H9 (cell line): ENCODE measurements around the gene C1orf226. TPM values are rescaled to one million over a fixed set of nuclear protein-coding genes. Genes with fewer than 3 reads are reported as not detected.

Experiments used
- DNase-seq: peaks from one replicate; pipeline ENCODE4 v3.0.0-alpha.2; 2017
- H2AFZ ChIP-seq: one replicate; pipeline ENCODE4 v1.6.1; 2013; ENCODE audit warnings: mild to moderate bottlenecking, low read length, control low read depth, moderate library complexity
- H2AK5ac ChIP-seq: 2 replicates; pipeline ENCODE4 v1.6.1; 2013; ENCODE audit warnings: low read length, control low read depth, mixed read lengths; ENCODE audit not compliant: insufficient read length
- H2BK120ac ChIP-seq: one replicate; pipeline ENCODE4 v1.6.1; 2013; ENCODE audit warnings: low read depth, mild to moderate bottlenecking, low read length, control low read depth, inconsistent platforms; ENCODE audit not compliant: poor library complexity, severe bottlenecking
- H2BK12ac ChIP-seq: 2 replicates; pipeline ENCODE4 v1.6.1; 2013; ENCODE audit warnings: low read length, control low read depth, mixed read lengths, low read depth; ENCODE audit not compliant: insufficient read length
- H2BK15ac ChIP-seq: 2 replicates; pipeline ENCODE4 v1.6.1; 2013; ENCODE audit warnings: low read depth, low read length, control low read depth
- H2BK20ac ChIP-seq: one replicate; pipeline ENCODE4 v1.6.1; 2013; ENCODE audit warnings: low read depth, mild to moderate bottlenecking, low read length, control low read depth, inconsistent platforms; ENCODE audit not compliant: poor library complexity, severe bottlenecking
- H2BK5ac ChIP-seq: 2 replicates; pipeline ENCODE4 v1.6.1; 2013; ENCODE audit warnings: low read length, control low read depth, mixed read lengths; ENCODE audit not compliant: insufficient read length
- H3K14ac ChIP-seq: 2 replicates; pipeline ENCODE4 v1.6.1; 2013; ENCODE audit warnings: low read length, control low read depth; ENCODE audit not compliant: insufficient read depth
- H3K18ac ChIP-seq: 2 replicates; pipeline ENCODE4 v1.6.1; 2013; ENCODE audit warnings: low read depth, mild to moderate bottlenecking, mixed read lengths, low read length, control low read depth; ENCODE audit not compliant: insufficient read length
- H3K23ac ChIP-seq: 2 replicates; pipeline ENCODE4 v1.6.1; 2013; ENCODE audit warnings: low read length, control low read depth, mixed read lengths, low read depth; ENCODE audit not compliant: insufficient read length
- H3K23me2 ChIP-seq: 2 replicates; pipeline ENCODE4 v1.6.1; 2013; ENCODE audit warnings: low read depth, mild to moderate bottlenecking, mixed read lengths, low read length, control low read depth; ENCODE audit not compliant: insufficient read length, poor library complexity, severe bottlenecking
- H3K27ac ChIP-seq: 2 replicates; pipeline ENCODE4 v1.5.1; 2013; ENCODE audit warnings: low read length, control low read depth, mixed read lengths, low read depth; ENCODE audit not compliant: insufficient read length
- H3K27me3 ChIP-seq: 2 replicates; pipeline ENCODE4 v1.6.1; 2013; ENCODE audit warnings: low read length, control low read depth, inconsistent platforms; ENCODE audit not compliant: insufficient read depth
- H3K4ac ChIP-seq: 2 replicates; pipeline ENCODE4 v1.6.1; 2013; ENCODE audit warnings: low read depth, mild to moderate bottlenecking, control low read depth, inconsistent platforms, low read length, moderate library complexity
- H3K4me1 ChIP-seq: 2 replicates; pipeline ENCODE4 v1.6.1; 2013; ENCODE audit warnings: low read length, control low read depth, inconsistent platforms; ENCODE audit not compliant: insufficient read depth
- H3K4me2 ChIP-seq: 2 replicates; pipeline ENCODE4 v1.6.1; 2013; ENCODE audit warnings: low read length, control low read depth, mixed read lengths; ENCODE audit not compliant: insufficient read length, insufficient read depth
- H3K56ac ChIP-seq: 2 replicates; pipeline ENCODE4 v1.6.1; 2013; ENCODE audit warnings: low read depth, mild to moderate bottlenecking, mixed read lengths, low read length, control low read depth; ENCODE audit not compliant: insufficient read length
- H3K79me1 ChIP-seq: 2 replicates; pipeline ENCODE4 v1.6.1; 2013; ENCODE audit warnings: low read depth, mild to moderate bottlenecking, moderate library complexity, low read length, control low read depth, inconsistent platforms; ENCODE audit not compliant: insufficient read depth, poor library complexity, severe bottlenecking
- H3K79me2 ChIP-seq: 2 replicates; pipeline ENCODE4 v1.6.1; 2013; ENCODE audit warnings: low read length, control low read depth, inconsistent platforms; ENCODE audit not compliant: insufficient read depth
- H3K9ac ChIP-seq: 2 replicates; pipeline ENCODE4 v1.6.1; 2013; ENCODE audit warnings: low read length, control low read depth, mixed read lengths; ENCODE audit not compliant: insufficient read length; ENCODE audit errors: extremely low read depth
- H3K9me3 ChIP-seq: one replicate; pipeline ENCODE4 v1.6.1; 2013; ENCODE audit warnings: low read depth, low read length, inconsistent platforms; ENCODE audit not compliant: control insufficient read depth
- H3T11ph ChIP-seq: one replicate; pipeline ENCODE4 v1.6.1; 2013; ENCODE audit warnings: mild to moderate bottlenecking, low read length, control low read depth, inconsistent platforms
- H4K20me1 ChIP-seq: one replicate; pipeline ENCODE4 v1.6.1; 2013; ENCODE audit not compliant: control insufficient read depth, insufficient read length, insufficient read depth
- H4K5ac ChIP-seq: 2 replicates; pipeline ENCODE4 v1.6.1; 2013; ENCODE audit warnings: low read depth, mild to moderate bottlenecking, mixed read lengths, low read length, control low read depth; ENCODE audit not compliant: insufficient read length
- H4K8ac ChIP-seq: replicated peaks from 2 replicates; pipeline ENCODE4 v1.6.1; 2013; ENCODE audit warnings: low read length, control low read depth, mixed read lengths, low read depth; ENCODE audit not compliant: insufficient read length
- H4K91ac ChIP-seq: 2 replicates; pipeline ENCODE4 v1.6.1; 2013; ENCODE audit warnings: low read depth, mild to moderate bottlenecking, moderate library complexity, mixed read lengths, low read length, control low read depth; ENCODE audit not compliant: insufficient read length
- H3K27ac Mint-ChIP-seq, 3 experiments: 2 replicates in 2 of 3; 3 replicates in 1 of 3; pipeline ENCODE4 v1.8.0; 2020 to 2021; ENCODE audit warnings: mixed read lengths in 3 of 3, mild to moderate bottlenecking in 1 of 3, moderate library complexity in 1 of 3
- H3K27me3 Mint-ChIP-seq: 2 replicates; pipeline ENCODE4 v1.8.0; 2021; ENCODE audit warnings: low read depth, mild to moderate bottlenecking, moderate library complexity, mixed read lengths
- H3K36me3 Mint-ChIP-seq, 3 experiments: 2 replicates in 2 of 3; 3 replicates in 1 of 3; pipeline ENCODE4 v1.8.0; 2020 to 2021; ENCODE audit warnings: low read depth in 3 of 3, mixed read lengths in 3 of 3; ENCODE audit not compliant: insufficient read depth in 1 of 3
- H3K4me1 Mint-ChIP-seq, 2 experiments: 2 replicates each; pipeline ENCODE4 v1.8.0; 2020; ENCODE audit warnings: mixed read lengths in 2 of 2
- H3K4me3 Mint-ChIP-seq, 2 experiments: 2 replicates in 1 of 2; 3 replicates in 1 of 2; pipeline ENCODE4 v1.8.0; 2020 to 2021; ENCODE audit warnings: mild to moderate bottlenecking in 2 of 2, mixed read lengths in 2 of 2, moderate library complexity in 1 of 2
- H3K9me3 Mint-ChIP-seq, 2 experiments: 2 replicates in 1 of 2; 3 replicates in 1 of 2; pipeline ENCODE4 v1.8.0; 2020; ENCODE audit warnings: mild to moderate bottlenecking in 2 of 2, mixed read lengths in 2 of 2, moderate library complexity in 1 of 2
- CTCF ChIP-seq: fragments of 200-600 bp; sonication (generic); conservative IDR thresholded peaks from 3 replicates; pipeline ENCODE4 v1.8.0; 2021; ENCODE audit warnings: antibody characterized with exemption, mild to moderate bottlenecking
- WGBS: extraction: QIAGEN DNeasy Blood & Tissue Kit; methylation state at CpG from one replicate; pipeline ENCODE4 v1.1.7; 2013; ENCODE audit warnings: missing lambda C conversion rate, low lambda C conversion rate, mixed read lengths; ENCODE audit not compliant: insufficient read length; ENCODE audit errors: extremely low coverage; 5-methylcytosine and 5-hydroxymethylcytosine counted together
- total RNA-seq: library from RNA; stranded (reverse); gene quantifications from 2 replicates; pipeline ENCODE4 v1.2.1, GENCODE V29; 2021

The C1orf226 gene
- total RNA-seq, 1 experiment from 2014 or later: 11.5 TPM

GRCh38 chr1:162416909-162417308 is 35.4 kb downstream of the C1orf226 start:
- no peak overlapping the region for H4K8ac ChIP-seq
- Mint-ChIP-seq H3K27me3 (no peaks in the 10 kb centered on the region), H3K27ac (no peak overlapping the region), H3K4me3 (no peak overlapping the region), H3K36me3 (peaks cover 0 to 7% (median 7%) of the 10 kb centered on the region in 3 experiments; a peak in 3 of 7 replicates), H3K4me1 (peaks cover 3 to 4% of the 10 kb centered on the region in 2 experiments; a peak in 2 of 4 replicates), H3K9me3 (peaks cover 11 to 12% of the 10 kb centered on the region in 2 experiments; a peak in 4 of 5 replicates)
- no peak overlapping the region for H4K5ac ChIP-seq
- no peak for TF ChIP-seq CTCF
- H3K4me2 ChIP-seq: no peak overlapping the region
- H3K27ac ChIP-seq: no peak overlapping the region
- H2BK12ac ChIP-seq: no peak overlapping the region
- no peaks in the 10 kb centered on the region for H4K20me1 ChIP-seq
- no peak overlapping the region for H3T11ph ChIP-seq
- H3K23ac ChIP-seq: no peak overlapping the region
- H3K14ac ChIP-seq: no peak overlapping the region
- H3K4ac ChIP-seq: no peak overlapping the region
- no peak overlapping the region for H3K9ac ChIP-seq
- no peak overlapping the region for H2AFZ ChIP-seq
- WGBS: no CpG with 5 or more reads among the region's 2 CpGs
- no peaks in the 10 kb centered on the region for H3K9me3 ChIP-seq
- no peaks in the 10 kb centered on the region for H3K23me2 ChIP-seq
- H3K79me2 ChIP-seq: no peaks in the 10 kb centered on the region
- no peaks in the 10 kb centered on the region for H3K79me1 ChIP-seq
- no peak overlapping the region for H2BK120ac ChIP-seq
- no peak overlapping the region for H2BK5ac ChIP-seq
- H3K27me3 ChIP-seq: no peaks in the 10 kb centered on the region
- no peak for DNase-seq
- no peak overlapping the region for H3K56ac ChIP-seq
- H3K4me1 ChIP-seq: no peaks in the 10 kb centered on the region
- H2BK15ac ChIP-seq: no peak overlapping the region
- no peak overlapping the region for H2AK5ac ChIP-seq
- no peak overlapping the region for H4K91ac ChIP-seq
- no peak overlapping the region for H3K18ac ChIP-seq
- no peak overlapping the region for H2BK20ac ChIP-seq
